Small intestine (tissue), 7 donors: ENCODE data around the gene FAM110A. TPM values are rescaled to one million over a fixed set of nuclear protein-coding genes. Genes with fewer than 3 reads are reported as not detected.
"Not testable (repeated sequence)": the region's sequence is repeated elsewhere in the genome, so short reads cannot be mapped to it uniquely, and the experiment has no call there.

ENCODE experiments used
- DNase-seq, 2 donors: peaks; one replicate each; pipeline versions ENCODE4 v3.0.0 to v3.0.0-alpha.2; 2013
- FAIRE-seq: peaks from 2 replicates; lab custom pipeline; 2012; peaks lifted over from hg19 to GRCh38; lab: Jason Lieb, UNC
- H3K27ac ChIP-seq, 3 donors: one replicate each; pipeline ENCODE4 v1.5.1; 2013; ENCODE audit warnings: low read length in 2 of 3, mild to moderate bottlenecking in 2 of 3, control low read depth in 1 of 3, inconsistent platforms in 1 of 3, low read depth in 1 of 3, moderate library complexity in 1 of 3
- H3K27me3 ChIP-seq, 3 donors: one replicate each; pipeline ENCODE4 v1.6.1; 2013; ENCODE audit warnings: low read length in 3 of 3, inconsistent platforms in 1 of 3; ENCODE audit not compliant: control insufficient read depth in 3 of 3, insufficient read depth in 3 of 3
- H3K36me3 ChIP-seq, 3 donors: one replicate each; pipeline ENCODE4 v1.6.1; 2013; ENCODE audit warnings: low read length in 3 of 3, inconsistent platforms in 1 of 3, low read depth in 1 of 3, mild to moderate bottlenecking in 1 of 3, moderate library complexity in 1 of 3; ENCODE audit not compliant: control insufficient read depth in 3 of 3, insufficient read depth in 2 of 3
- H3K4me1 ChIP-seq, 3 donors: one replicate each; pipeline ENCODE4 v1.6.1; 2013; ENCODE audit warnings: low read length in 2 of 3, inconsistent platforms in 1 of 3, low read depth in 1 of 3, mild to moderate bottlenecking in 1 of 3, moderate library complexity in 1 of 3; ENCODE audit not compliant: control insufficient read depth in 3 of 3, insufficient read depth in 2 of 3
- H3K4me3 ChIP-seq, 3 donors: one replicate each; pipeline ENCODE4 v1.5.1; 2013; ENCODE audit warnings: low read length in 3 of 3, control low read depth in 1 of 3, inconsistent platforms in 1 of 3, low read depth in 1 of 3, mild to moderate bottlenecking in 1 of 3, moderate library complexity in 1 of 3
- H3K9me3 ChIP-seq, 2 donors: one replicate each; pipeline ENCODE4 v1.6.1; 2013; ENCODE audit warnings: low read depth in 1 of 2, low read length in 1 of 2; ENCODE audit not compliant: control insufficient read depth in 2 of 2, insufficient read depth in 1 of 2
- WGBS, 3 donors: extraction: QIAGEN DNeasy Blood & Tissue Kit; methylation state at CpG; one replicate each; pipeline ENCODE4 v1.1.7; 2013; 5-methylcytosine and 5-hydroxymethylcytosine counted together
- polyA plus RNA-seq, 4 donors: library from polyadenylated mRNA; stranded (reverse) in 3 of 4; unstranded in 1 of 4; fragments of 200-250 nt in 3 of 4; fragments of 120-200 nt in 1 of 4; gene quantifications; one replicate each; pipeline versions ENCODE4 v1.2.1 to v1.2.3, GENCODE V29; 2013
- donor health status: healthy with polysubstance abuse.
- donor health status: control.
- donor health status: control.
- donor health status: Bipolar disorder and iron deficiency.
- donor health status: healthy.

The FAM110A gene
- polyA plus RNA-seq, 4 donors = 7.6 to 14.1 (median 11.7) TPM

GRCh38 chr20:848193-848592 is 14.7 kb downstream of the FAM110A start:
- FAIRE-seq (no peak), DNase-seq (no peak)
- Histone ChIP-seq H3K9me3 (no peaks in the 10 kb centered on the region), H3K36me3 (peaks cover 0 to 17% (median 0%) of the 10 kb centered on the region in 3 donors), H3K27me3 (no peaks in the 10 kb centered on the region), H3K4me3 (no peak overlapping the region), H3K27ac (no peak overlapping the region), H3K4me1 (peaks cover 3 to 5% (median 3%) of the 10 kb centered on the region in 3 donors)
- WGBS, 3 donors = 88 to 91% (median 89%) methylated on average over 5 of the region's 5 CpGs

- not testable (repeated sequence) for H3K9me3 ChIP-seq
- H3K36me3 ChIP-seq = peaks cover 0 to 17% (median 0%) of the 10 kb centered on the region in 3 donors
These were observed 15.2 kb downstream of the FAM110A start for GRCh38 chr20:848731-849130.

GRCh38 chr20:853406-853996 is 20.0 kb downstream of the FAM110A start:
- DNase-seq (no peak), FAIRE-seq (no peak)
- H3K4me3 ChIP-seq = no peak overlapping the region
- H3K4me1 ChIP-seq = no peaks in the 10 kb centered on the region
- no peak overlapping the region for H3K27ac ChIP-seq
- H3K36me3 ChIP-seq = peaks cover 0 to 4% (median 0%) of the 10 kb centered on the region in 3 donors
- 88 to 91% (median 90%) methylated on average over 4 of the region's 4 CpGs for WGBS, 3 donors
- H3K27me3 ChIP-seq = no peaks in the 10 kb centered on the region
- H3K9me3 ChIP-seq = no peaks in the 10 kb centered on the region

More at GRCh38 chr20:848731-849130, 15.2 kb downstream of the FAM110A start:
- FAIRE-seq, H3K27me3 ChIP-seq, H3K27ac ChIP-seq, DNase-seq, H3K4me3 ChIP-seq, H3K4me1 ChIP-seq: not testable (repeated sequence)
- WGBS, 3 donors = 89 to 95% (median 92%) methylated on average over 8 of the region's 8 CpGs

GRCh38 chr20:854601-855000 is 21.1 kb downstream of the FAM110A start:
- Histone ChIP-seq H3K4me3 (no peak overlapping the region), H3K4me1 (no peaks in the 10 kb centered on the region), H3K27me3 (no peaks in the 10 kb centered on the region), H3K36me3 (peaks cover 0 to 4% (median 0%) of the 10 kb centered on the region in 3 donors), H3K27ac (no peak overlapping the region), H3K9me3 (no peaks in the 10 kb centered on the region)
- FAIRE-seq (no peak), DNase-seq (no peak)
- 57 to 68% (median 64%) methylated on average over 6 of the region's 6 CpGs for WGBS, 3 donors

- Histone ChIP-seq H3K36me3 (peaks cover 0 to 4% (median 0%) of the 10 kb centered on the region in 3 donors), H3K9me3 (no peaks in the 10 kb centered on the region), H3K4me1 (no peaks in the 10 kb centered on the region), H3K27ac (no peak overlapping the region), H3K4me3 (no peak overlapping the region), H3K27me3 (no peaks in the 10 kb centered on the region)
- WGBS, 3 donors = 53 to 74% (median 64%) methylated on average over 10 to 11 of the region's 11 CpGs
- DNase-seq (no peak), FAIRE-seq (no peak)
These were observed 22.2 kb downstream of the FAM110A start for GRCh38 chr20:855466-856360.

- DNase-seq (no peak), FAIRE-seq (no peak)
- WGBS, 3 donors = 64 to 76% (median 66%) methylated on average over 12 of the region's 12 CpGs
- Histone ChIP-seq H3K4me3 (no peak overlapping the region), H3K9me3 (no peaks in the 10 kb centered on the region), H3K27ac (no peak overlapping the region), H3K4me1 (no peaks in the 10 kb centered on the region), H3K36me3 (peaks cover 0 to 4% (median 0%) of the 10 kb centered on the region in 3 donors), H3K27me3 (no peaks in the 10 kb centered on the region)
These were observed 22.9 kb downstream of the FAM110A start for GRCh38 chr20:856361-856775.

GRCh38 chr20:858011-858410 is 24.5 kb downstream of the FAM110A start:
- Histone ChIP-seq H3K27me3 (no peaks in the 10 kb centered on the region), H3K4me1 (no peaks in the 10 kb centered on the region), H3K27ac (no peak overlapping the region), H3K4me3 (no peak overlapping the region), H3K9me3 (no peaks in the 10 kb centered on the region), H3K36me3 (peaks cover 0 to 2% (median 0%) of the 10 kb centered on the region in 3 donors)
- DNase-seq (no peak), FAIRE-seq (no peak)
- 81 to 85% (median 84%) methylated on average over 6 of the region's 6 CpGs for WGBS, 3 donors

- no peak for FAIRE-seq
- H3K36me3 ChIP-seq = peaks cover 0 to 2% (median 0%) of the 10 kb centered on the region in 3 donors
- H3K9me3 ChIP-seq = no peaks in the 10 kb centered on the region
- H3K4me1 ChIP-seq = no peaks in the 10 kb centered on the region
- no peak overlapping the region for H3K4me3 ChIP-seq
- no peak overlapping the region for H3K27ac ChIP-seq
- no peaks in the 10 kb centered on the region for H3K27me3 ChIP-seq
- WGBS, 3 donors = 57 to 60% (median 57%) methylated on average over 3 of the region's 3 CpGs
- DNase-seq = no peak
These were observed 26.3 kb downstream of the FAM110A start for GRCh38 chr20:859751-860231.
